HG02870 (cell line): Measurements from ENCODE around the gene PCDH7.

Source experiments
- ATAC-seq: cut with Tn5 transposase; IDR thresholded peaks from one replicate; pipeline ENCODE4 v1.9.1; 2021; ENCODE audit warnings: mild to moderate bottlenecking, moderate library complexity; ENCODE audit not compliant: unreplicated experiment

PCDH7 gene

DNA sequence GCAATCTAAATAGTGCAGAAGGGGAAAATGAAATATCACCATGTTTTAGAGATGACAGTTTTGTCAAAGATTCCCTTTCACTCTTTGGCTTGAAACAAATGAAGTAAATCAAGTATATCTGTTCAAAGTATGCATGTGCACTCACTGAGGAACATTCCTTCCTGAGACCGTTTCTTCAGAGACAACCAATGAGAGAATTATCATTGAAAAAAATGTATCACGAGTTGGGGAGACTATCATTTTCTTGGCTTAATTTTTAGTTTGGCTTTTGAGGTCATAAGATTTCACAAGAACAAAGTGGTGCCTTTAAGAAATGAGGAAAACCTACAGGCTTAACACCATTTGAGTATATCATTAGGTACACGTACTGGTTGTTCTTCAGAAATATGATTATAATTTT, 56.3 kb downstream of the PCDH7 start:
- ATAC-seq = no peak

DNA sequence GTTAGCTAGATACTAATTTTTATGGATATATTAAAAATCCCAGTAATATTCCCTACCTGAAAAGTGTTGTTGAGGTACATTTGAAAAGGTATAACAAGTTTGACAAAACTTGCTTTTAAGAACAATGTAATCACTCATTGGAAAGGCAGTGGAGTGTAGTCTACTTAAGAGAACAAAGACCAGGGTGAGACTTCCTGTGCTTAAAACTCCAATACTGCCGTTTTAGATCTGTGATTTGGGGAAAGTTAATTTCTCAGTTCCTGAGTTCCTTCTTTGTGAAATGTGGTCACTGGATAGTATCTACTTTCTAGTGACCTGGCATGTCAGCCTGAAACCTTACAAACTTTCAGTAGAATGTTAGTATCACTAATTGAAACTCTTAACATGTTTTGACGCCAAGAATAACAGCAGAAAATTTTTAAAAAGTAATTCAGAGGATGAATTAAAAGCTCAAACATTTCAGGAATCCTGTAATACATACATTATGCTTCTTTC, 56.8 kb downstream of the PCDH7 start:
- ATAC-seq = no peak
